SU-DHL-6 (cell line): ENCODE measurements around the gene PITX2.

ENCODE experiments used
- EZH2phosphoT487 ChIP-seq: fragments of 200-600 bp; sonication (generic), shearing (Covaris generic); conservative IDR thresholded peaks from 2 replicates; pipeline ENCODE4 v1.6.1; 2018; ENCODE audit warnings: mild to moderate bottlenecking, antibody characterized with exemption, low read length, moderate library complexity, mixed read lengths
- TF ChIP-seq, protein P1 (sequence below): fragments of 200-600 bp; sonication (generic); IDR thresholded peaks from one replicate; pipeline ENCODE4 v1.5.1; 2017; ENCODE audit warnings: antibody characterized with exemption, mild to moderate bottlenecking, low read length, moderate library complexity; ENCODE audit not compliant: insufficient read depth, poor library complexity, severe bottlenecking

DNA sequence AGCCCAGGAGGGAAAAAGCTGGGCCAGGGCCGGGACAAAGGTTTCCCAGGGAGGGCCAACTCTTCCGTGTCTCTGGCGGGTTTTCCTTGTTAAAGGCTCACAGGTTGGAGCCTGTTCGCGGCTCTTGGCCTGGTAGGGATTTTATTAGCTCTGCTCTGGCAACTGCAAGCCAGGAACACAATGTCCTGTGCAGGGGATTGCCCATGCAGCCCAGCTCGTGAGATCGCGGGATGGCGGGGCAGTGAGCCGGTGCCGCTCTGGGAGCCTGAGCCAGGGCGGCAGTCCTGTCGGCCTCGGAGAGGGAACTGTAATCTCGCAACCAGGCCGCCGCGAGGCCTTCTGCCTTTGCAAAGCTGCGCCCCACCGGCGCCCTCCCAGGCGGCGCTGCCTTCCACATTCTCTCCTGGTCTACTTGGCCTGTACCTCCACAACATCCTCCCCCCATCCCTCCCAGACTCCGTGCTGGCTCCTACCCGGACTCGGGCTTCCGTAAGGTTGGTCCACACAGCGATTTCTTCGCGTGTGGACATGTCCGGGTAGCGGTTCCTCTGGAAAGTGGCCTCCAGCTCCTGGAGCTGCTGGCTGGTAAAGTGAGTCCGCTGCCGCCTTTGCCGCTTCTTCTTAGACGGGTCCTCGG is 2.1 kb downstream of the PITX2 start:
- TF ChIP-seq, protein P1, sequence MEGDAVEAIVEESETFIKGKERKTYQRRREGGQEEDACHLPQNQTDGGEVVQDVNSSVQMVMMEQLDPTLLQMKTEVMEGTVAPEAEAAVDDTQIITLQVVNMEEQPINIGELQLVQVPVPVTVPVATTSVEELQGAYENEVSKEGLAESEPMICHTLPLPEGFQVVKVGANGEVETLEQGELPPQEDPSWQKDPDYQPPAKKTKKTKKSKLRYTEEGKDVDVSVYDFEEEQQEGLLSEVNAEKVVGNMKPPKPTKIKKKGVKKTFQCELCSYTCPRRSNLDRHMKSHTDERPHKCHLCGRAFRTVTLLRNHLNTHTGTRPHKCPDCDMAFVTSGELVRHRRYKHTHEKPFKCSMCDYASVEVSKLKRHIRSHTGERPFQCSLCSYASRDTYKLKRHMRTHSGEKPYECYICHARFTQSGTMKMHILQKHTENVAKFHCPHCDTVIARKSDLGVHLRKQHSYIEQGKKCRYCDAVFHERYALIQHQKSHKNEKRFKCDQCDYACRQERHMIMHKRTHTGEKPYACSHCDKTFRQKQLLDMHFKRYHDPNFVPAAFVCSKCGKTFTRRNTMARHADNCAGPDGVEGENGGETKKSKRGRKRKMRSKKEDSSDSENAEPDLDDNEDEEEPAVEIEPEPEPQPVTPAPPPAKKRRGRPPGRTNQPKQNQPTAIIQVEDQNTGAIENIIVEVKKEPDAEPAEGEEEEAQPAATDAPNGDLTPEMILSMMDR = no peak
- no peak for TF ChIP-seq EZH2phosphoT487
